Stimulated activated effector memory CD8-positive, alpha-beta T cell treated with anti-CD3 and anti-CD28 coated beads, Interleukin-12 subunit alpha, Interleukin-12 subunit beta, amount 100 ng/mL, for 72 hours (primary cell): Measurements from ENCODE around the gene PLEKHO1.

Experiments used
- ATAC-seq: fragments of 150-1000 bp; cut with Tn5 transposase; 2 replicates; pipeline ENCODE4 v1.10.0; 2021
- DNase-seq, 2 donors: peaks; one replicate each; pipeline ENCODE4 v3.0.0; 2021 to 2022; ENCODE audit warnings: low spot score in 2 of 2
- H3K27ac Mint-ChIP-seq: one replicate; pipeline ENCODE4 v1.8.0; 2022; ENCODE audit warnings: mild to moderate bottlenecking, mixed read lengths
- H3K36me3 Mint-ChIP-seq: one replicate; pipeline ENCODE4 v1.8.0; 2022; ENCODE audit warnings: mild to moderate bottlenecking, mixed read lengths
- H3K4me1 Mint-ChIP-seq: one replicate; pipeline ENCODE4 v1.8.0; 2022; ENCODE audit warnings: mixed read lengths
- H3K4me3 Mint-ChIP-seq: one replicate; pipeline ENCODE4 v1.8.0; 2022; ENCODE audit warnings: mild to moderate bottlenecking, mixed read lengths
- H3K9me3 Mint-ChIP-seq: one replicate; pipeline ENCODE4 v1.8.0; 2022; ENCODE audit warnings: mixed read lengths

The PLEKHO1 gene

DNA sequence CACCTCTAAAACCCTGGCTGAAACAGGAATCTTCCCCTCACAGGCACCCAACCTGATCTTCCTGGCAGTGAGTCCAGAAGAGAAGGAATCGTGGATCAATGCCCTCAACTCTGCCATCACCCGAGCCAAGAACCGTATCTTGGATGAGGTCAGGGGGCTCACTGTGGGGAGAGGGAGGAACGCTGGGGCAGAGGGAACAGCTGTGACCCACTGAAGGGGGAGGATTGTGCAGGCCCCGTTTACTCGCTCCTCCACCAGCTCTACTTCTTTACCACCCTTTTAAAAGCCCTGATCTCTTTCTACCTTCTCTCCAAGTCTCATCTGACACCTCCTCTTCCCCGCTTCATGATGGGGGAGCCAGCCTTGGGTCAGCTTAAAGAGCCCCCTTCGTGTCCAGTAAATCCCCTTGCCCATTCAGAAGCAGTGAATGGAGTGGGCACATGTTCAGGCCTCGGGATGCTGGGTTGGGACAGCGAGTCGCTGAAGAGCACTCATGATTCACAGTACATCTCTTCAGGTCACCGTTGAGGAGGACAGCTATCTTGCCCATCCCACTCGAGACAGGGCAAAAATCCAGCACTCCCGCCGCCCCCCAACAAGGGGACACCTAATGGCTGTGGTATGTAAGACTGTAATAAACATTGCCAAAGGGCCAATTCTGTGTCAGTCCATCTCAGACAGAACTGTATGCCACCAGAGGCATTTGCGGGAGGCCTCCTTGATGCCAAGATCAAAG lies 7.3 kb downstream of the PLEKHO1 start:
- Mint-ChIP-seq H3K4me3 (no peak overlapping the region), H3K36me3 (peaks cover 86% of the 10 kb centered on the region), H3K27ac (peak overlapping the region; percentile 58), H3K4me1 (peaks cover 78% of the 10 kb centered on the region), H3K9me3 (no peaks in the 10 kb centered on the region)
- DNase-seq: no peak
- no peak for ATAC-seq

DNA sequence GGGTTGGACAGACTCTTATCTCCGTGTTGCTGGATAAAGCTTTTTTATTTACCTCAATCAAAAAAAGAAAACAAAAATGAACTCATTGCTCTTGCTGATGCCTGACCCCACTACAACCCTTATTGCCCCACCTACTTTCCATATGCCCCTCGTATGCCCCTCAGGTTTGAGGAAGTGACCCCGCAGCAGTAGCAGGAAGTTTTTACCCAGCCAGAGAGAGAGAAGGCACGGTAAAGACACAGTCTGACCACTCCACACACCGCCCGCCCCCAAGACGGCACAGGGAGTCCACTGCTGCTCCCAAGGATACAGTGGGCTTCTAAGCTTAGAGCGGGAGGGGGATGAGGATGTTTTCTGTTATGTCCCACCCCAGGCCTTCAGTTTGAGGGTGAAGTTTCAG lies 9.8 kb downstream of the PLEKHO1 start:
- Mint-ChIP-seq H3K27ac (peak overlapping the region; percentile 16), H3K4me3 (peak overlapping the region; percentile 47), H3K9me3 (no peaks in the 10 kb centered on the region), H3K36me3 (peaks cover 61% of the 10 kb centered on the region), H3K4me1 (peaks cover 76% of the 10 kb centered on the region)
- ATAC-seq (no peak), DNase-seq (no peak)

DNA sequence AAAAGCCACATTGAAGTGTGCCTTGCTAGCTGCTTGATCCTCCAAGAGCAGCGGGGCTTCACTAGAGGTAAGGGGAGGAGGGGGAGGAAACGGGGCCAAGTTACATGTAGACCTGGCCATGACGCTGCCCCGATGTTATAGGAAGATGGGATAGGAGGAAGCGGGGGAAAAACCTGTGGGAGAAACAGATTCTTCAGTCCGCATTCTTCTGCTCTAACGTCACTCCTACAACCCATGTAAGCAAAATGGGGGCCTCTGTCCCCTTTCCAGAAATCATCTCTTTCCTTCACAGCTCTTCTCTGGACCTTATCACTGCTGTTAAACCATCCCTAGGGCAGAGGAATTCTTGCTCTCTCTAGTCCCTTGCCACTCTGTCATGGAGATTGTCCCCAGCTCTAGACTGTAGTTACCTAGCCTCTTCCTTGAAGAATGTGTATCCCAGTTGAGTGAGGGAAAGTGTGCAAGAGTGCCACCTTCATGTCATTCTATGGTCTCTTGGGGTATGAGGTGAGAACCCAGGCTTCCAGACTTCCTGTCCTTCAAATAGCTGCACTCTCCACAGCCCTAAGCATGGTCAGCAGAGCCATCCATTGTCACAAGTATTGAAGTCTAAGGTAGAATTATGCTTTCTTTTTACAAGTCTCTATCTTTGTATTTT lies 11.4 kb downstream of the PLEKHO1 start:
- H3K27ac Mint-ChIP-seq: peak overlapping the region; percentile 49

DNA sequence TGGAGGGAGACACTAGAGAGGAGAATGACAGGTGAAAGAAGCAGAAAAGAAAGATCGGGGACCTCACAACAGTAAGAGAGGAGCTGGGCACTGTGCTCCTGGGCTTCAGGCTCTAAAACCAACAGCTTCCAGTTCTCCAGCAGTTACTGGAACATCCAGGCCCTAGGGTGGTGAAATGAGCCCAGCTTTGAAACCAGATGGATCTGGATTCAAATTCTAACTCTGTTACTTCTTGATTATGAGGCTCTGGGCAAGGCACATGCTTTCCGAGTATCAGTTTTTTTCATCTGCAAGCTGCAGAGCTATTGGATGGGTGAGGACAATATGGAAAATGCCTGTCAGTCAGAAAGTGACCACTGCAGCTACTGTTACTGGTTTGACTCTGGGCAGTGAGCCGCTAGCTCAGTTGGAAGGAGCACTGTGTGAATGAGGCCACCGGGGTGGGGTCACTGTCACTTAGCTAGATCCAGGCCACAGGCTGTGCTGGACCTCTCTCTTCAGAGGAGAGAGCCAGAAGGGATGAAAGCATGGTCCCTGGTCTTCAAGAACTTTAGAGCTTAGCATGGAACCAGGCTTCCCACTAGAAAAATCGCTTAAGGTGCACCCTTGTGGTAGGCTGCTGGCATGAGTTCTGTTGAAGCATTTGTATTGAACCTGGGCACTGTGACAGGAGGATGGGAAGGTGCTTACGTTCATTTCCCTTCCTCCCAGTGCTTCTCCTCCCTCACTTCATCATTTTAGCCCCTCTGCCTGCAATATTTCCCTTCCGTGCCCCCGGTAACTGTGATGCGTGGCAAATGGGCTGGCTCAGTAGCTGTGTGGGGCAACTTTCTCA lies 12.2 kb downstream of the PLEKHO1 start:
- Mint-ChIP-seq H3K4me3 (peak overlapping the region; percentile 3), H3K4me1 (peaks cover 57% of the 10 kb centered on the region), H3K36me3 (peaks cover 37% of the 10 kb centered on the region), H3K9me3 (no peaks in the 10 kb centered on the region), H3K27ac (peak overlapping the region; percentile 49)
- DNase-seq (no peak), ATAC-seq (no peak)

More for the DNA sequence above, 11.4 kb downstream of the PLEKHO1 start:
- Mint-ChIP-seq H3K36me3 (peaks cover 46% of the 10 kb centered on the region), H3K9me3 (no peaks in the 10 kb centered on the region), H3K4me3 (peak overlapping the region; percentile 47), H3K4me1 (peaks cover 62% of the 10 kb centered on the region)
- no peak for DNase-seq
- ATAC-seq: no peak

DNA sequence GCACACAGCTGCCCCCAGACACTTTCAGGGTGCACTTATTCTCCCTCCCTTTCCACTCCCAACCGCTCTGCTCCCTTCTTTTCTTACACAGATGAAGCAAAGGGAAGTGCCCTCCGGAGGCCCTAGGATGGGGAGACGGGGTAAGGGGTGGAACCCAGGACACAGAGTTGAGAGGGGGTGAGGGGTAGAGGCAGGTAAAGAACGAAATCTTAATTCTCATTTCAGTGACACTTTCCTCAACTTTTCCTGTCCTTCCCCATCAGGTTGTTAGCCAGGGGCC lies 12.8 kb downstream of the PLEKHO1 start:
- Mint-ChIP-seq H3K27ac (peak overlapping the region; percentile 33), H3K36me3 (peaks cover 31% of the 10 kb centered on the region), H3K4me3 (peak overlapping the region; percentile 3), H3K9me3 (no peaks in the 10 kb centered on the region), H3K4me1 (peaks cover 53% of the 10 kb centered on the region)
- ATAC-seq: no peak
- no peak for DNase-seq

GRCh38 chr1:150162862-150163706 lies 13.4 kb downstream of the PLEKHO1 start:
- Mint-ChIP-seq H3K27ac (peak overlapping the region; percentile 33), H3K4me3 (peak overlapping the region; percentile 3)
- ATAC-seq: peak; percentile 40

DNA sequence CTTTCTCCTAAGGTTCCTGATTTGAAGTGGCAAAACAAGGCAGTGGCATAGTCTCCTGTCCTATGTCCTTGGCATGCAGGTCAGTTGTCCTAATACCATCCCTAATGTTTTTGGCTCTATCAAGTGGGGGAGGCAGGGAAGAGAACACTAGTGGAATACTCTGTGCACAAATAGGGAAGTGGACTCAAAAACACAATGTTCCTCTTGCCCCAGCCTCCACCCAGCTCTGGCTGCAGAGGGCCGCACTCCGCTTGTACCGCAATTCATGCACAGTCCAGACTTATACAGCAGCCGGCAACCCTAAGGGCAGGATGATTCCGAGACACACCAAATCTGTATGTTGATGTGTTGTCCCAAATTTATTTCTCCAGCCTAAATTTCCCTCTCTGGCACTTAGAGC lies 14.5 kb downstream of the PLEKHO1 start:
- ATAC-seq (no peak), DNase-seq (no peak)
- Mint-ChIP-seq H3K4me3 (no peak overlapping the region), H3K9me3 (no peaks in the 10 kb centered on the region), H3K27ac (no peak overlapping the region), H3K36me3 (peaks cover 14% of the 10 kb centered on the region), H3K4me1 (peaks cover 42% of the 10 kb centered on the region)

More at GRCh38 chr1:150162862-150163706, 13.4 kb downstream of the PLEKHO1 start:
- Mint-ChIP-seq H3K4me1 (peaks cover 48% of the 10 kb centered on the region), H3K36me3 (peaks cover 26% of the 10 kb centered on the region), H3K9me3 (no peaks in the 10 kb centered on the region)
- no peak for DNase-seq

DNA sequence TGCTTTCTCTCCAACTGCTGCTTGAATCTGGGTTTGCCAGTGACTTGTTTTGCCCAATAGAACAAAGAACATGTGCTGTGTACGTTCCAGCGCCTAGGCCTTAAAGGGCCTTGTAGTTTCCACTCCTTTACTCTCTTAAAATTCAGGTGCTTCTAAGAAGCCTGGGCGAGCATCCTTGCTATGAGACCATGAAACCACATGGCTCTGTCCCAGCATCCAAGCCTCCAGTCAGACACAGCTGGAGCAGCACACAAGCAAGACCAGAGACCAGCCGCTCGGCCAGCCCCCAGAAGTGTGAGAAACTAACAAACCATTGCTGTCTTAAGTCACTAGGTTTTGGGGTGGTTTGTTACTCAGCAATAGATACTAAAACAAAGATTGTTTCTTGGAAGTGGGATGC lies 15.1 kb downstream of the PLEKHO1 start:
- H3K4me1 Mint-ChIP-seq: peaks cover 36% of the 10 kb centered on the region
- ATAC-seq (no peak), DNase-seq (no peak)

DNA sequence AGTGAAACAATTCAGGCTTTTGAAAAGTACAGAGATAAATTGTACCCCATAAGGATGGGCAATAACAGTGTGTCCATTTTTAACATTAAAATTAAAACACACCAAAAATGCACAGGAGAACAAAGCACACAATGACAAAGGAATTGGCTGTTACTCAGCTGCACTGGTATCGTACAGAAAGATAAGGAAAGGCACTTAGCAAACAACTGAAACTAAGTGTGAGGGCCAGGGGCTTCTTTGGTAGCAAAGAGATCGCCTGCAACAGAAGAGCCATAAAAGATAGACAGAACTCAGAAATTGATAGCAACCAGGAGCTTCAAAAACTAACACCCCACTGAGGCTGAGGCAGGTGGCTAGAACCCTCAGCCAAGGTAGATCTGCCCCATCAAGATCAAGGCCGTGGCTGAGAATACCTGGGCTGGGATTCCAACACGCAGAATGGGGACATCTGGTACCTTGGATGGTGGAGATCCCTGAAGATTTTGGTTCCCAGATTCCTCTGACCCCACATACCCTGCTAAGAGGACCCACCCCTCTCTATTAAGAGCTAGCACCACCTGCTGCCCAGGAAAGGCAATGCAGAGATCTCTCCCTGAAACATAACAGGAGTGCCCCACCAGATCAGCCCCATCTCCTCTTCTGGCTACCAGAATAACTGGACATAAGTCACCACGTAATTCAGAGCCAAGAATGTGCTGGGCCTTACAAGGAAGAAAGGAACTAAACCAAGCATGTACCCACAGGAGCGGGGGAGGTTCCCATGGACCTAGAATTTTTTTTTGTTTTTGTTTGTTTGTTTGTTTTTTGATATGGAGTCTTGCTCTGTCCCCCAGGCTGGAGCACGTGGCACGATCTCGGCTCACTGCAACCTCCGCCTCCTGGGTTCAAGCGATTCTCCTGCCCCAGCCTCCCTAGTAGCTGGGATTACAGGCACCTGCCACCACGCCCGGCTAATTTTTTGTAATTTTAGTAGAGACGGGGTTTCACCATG lies 16.2 kb downstream of the PLEKHO1 start:
- H3K9me3 Mint-ChIP-seq: no peaks in the 10 kb centered on the region
- ATAC-seq: peak; percentile 49

More for the DNA sequence above, 15.1 kb downstream of the PLEKHO1 start:
- Mint-ChIP-seq H3K27ac (peak overlapping the region; percentile 38), H3K4me3 (no peak overlapping the region), H3K36me3 (peaks cover 9% of the 10 kb centered on the region), H3K9me3 (no peaks in the 10 kb centered on the region)

DNA sequence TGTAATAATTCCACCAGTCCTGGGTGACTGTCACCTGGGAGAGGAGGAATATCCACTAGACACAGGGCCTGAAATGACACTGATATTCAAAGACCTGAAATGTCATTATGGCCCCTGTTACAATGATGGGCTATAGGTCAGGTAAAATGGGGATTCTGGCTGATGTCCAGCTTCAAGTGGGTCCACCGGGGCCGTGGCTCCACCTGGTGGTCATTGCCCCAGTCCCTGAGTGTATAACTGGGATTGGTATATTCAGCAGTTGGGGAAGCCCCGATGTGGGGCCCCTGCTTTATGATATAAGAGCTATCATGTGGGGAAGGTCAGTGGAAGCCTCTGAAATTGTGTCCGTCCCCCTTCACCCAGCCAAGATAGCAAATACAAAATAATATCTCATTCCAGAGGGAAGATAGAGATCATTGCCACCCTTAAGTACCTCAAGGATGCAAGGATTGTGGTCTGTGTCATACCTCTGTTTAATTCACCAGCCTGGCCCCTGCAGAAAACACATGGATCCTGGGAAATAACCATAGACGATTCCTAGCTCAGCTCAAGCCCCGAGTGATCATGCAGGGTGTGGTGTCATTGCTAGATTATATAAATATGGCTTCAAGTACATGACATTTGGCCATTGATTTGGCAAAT lies 19.4 kb downstream of the PLEKHO1 start:
- Mint-ChIP-seq H3K4me1 (no peaks in the 10 kb centered on the region), H3K27ac (no peak overlapping the region), H3K9me3 (no peaks in the 10 kb centered on the region), H3K36me3 (no peaks in the 10 kb centered on the region), H3K4me3 (no peak overlapping the region)
- DNase-seq (peak; percentile 45 to 80), ATAC-seq (peak; percentile 79)

More for the DNA sequence above, 16.2 kb downstream of the PLEKHO1 start:
- no peaks in the 10 kb centered on the region for H3K36me3 Mint-ChIP-seq
- H3K4me1 Mint-ChIP-seq: peaks cover 25% of the 10 kb centered on the region
- H3K27ac Mint-ChIP-seq: peak overlapping the region; percentile 38
- peak in 1 of 2 donors; percentile 71 for DNase-seq
- no peak overlapping the region for H3K4me3 Mint-ChIP-seq

GRCh38 chr1:150171801-150172200 lies 22.1 kb downstream of the PLEKHO1 start:
- Mint-ChIP-seq H3K36me3 (no peaks in the 10 kb centered on the region), H3K9me3 (no peaks in the 10 kb centered on the region), H3K27ac (peak overlapping the region; percentile 32), H3K4me3 (no peak overlapping the region), H3K4me1 (no peaks in the 10 kb centered on the region)
- ATAC-seq (no peak), DNase-seq (no peak)

DNA sequence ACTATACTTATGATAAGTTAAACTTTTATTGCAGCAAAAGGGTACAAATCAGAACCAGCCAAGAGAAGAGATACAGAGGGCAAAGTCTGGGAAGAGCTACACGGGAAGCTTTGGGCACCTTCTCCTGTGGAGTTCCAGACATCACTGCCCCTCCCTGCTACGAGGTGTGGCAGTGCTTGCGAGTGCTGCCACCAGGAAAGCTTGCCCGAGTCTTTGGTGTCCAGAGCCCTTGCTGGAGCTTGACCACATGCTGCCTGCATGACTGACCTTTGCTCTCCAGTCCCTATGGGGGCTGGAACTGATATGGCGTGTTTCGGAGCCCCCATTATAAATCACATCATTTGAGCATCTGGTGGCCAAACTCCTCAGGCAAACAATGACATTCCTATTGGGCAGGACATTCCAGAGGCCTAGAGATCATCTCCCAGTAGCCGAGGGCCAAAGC lies 23.4 kb downstream of the PLEKHO1 start:
- no peak overlapping the region for H3K4me3 Mint-ChIP-seq
- no peak for ATAC-seq
- H3K27ac Mint-ChIP-seq: no peak overlapping the region
- H3K9me3 Mint-ChIP-seq: no peaks in the 10 kb centered on the region
- DNase-seq: no peak
- H3K36me3 Mint-ChIP-seq: no peaks in the 10 kb centered on the region
- H3K4me1 Mint-ChIP-seq: no peaks in the 10 kb centered on the region

DNA sequence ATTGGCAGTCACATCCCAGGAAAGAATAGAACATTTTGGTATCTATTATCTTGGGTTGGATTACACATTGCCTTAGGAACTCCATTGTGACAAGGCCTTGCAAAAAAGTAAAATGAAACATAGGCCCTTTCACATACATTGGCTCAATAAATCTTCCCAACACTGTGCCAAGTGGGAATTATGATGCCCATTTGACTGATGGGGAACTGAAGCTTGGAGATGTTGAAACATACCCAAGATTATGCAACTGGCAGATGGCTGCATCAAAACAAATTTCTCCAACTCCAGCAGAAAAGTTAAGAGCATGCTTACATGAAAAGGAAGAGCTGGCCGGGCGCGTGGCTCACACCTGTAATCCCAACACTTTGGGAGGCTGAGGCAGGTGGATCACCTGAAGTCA lies 26.9 kb downstream of the PLEKHO1 start:
- no peaks in the 10 kb centered on the region for H3K36me3 Mint-ChIP-seq
- H3K27ac Mint-ChIP-seq: no peak overlapping the region
- no peak for ATAC-seq
- H3K4me1 Mint-ChIP-seq: no peaks in the 10 kb centered on the region
- DNase-seq: no peak
- H3K4me3 Mint-ChIP-seq: no peak overlapping the region
- H3K9me3 Mint-ChIP-seq: no peaks in the 10 kb centered on the region
